ENCODE data around the gene SLC15A1.

Gene SLC15A1, protein sequence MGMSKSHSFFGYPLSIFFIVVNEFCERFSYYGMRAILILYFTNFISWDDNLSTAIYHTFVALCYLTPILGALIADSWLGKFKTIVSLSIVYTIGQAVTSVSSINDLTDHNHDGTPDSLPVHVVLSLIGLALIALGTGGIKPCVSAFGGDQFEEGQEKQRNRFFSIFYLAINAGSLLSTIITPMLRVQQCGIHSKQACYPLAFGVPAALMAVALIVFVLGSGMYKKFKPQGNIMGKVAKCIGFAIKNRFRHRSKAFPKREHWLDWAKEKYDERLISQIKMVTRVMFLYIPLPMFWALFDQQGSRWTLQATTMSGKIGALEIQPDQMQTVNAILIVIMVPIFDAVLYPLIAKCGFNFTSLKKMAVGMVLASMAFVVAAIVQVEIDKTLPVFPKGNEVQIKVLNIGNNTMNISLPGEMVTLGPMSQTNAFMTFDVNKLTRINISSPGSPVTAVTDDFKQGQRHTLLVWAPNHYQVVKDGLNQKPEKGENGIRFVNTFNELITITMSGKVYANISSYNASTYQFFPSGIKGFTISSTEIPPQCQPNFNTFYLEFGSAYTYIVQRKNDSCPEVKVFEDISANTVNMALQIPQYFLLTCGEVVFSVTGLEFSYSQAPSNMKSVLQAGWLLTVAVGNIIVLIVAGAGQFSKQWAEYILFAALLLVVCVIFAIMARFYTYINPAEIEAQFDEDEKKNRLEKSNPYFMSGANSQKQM

DNA sequence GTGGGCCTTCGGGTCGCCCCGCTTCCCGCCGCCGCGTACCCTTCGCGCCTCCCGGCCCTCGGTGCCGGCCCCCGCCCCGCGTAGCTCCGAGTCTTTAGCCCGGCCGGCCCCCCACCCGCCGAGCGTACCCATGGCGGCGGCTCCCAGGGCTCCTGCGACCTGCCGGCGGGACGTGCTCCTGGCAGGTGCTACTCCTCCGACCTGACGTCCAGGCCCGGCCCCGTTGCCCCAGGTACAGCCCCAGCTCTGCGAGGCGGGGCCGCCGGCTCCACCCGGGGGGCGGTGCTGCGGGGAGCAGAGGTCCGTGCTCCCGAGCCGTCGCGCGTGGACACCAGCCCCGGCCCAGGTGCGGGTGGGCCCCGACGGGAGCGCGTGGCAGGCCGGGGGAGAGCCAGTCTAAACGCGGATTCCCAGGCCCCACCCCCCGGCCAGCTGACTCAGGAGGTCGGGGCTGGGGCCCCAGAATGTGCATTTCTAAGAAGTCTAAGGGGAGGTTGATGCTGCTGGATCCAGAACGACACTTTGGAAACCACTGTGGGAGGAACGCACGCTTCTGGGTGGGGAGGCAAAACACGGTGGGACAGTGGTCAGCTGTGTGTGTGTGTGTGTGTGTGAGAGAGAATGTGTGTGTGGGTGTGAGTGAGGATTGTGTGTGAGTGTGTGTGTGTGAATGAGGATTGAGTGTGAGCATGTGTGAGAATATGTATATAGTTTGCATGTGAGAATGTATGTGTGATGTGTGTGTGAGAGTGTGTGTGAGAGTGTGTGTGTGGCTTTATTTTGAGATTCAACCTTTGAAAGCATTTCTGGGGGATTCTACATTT, at the start of gene SLC15A1:
TSS of gene SLC15A1 (minus strand) at position 206 of the 824 bp plus-strand sequence. CDS start at position 132, 74 bp downstream.
- no peak for DNase-seq

DNA sequence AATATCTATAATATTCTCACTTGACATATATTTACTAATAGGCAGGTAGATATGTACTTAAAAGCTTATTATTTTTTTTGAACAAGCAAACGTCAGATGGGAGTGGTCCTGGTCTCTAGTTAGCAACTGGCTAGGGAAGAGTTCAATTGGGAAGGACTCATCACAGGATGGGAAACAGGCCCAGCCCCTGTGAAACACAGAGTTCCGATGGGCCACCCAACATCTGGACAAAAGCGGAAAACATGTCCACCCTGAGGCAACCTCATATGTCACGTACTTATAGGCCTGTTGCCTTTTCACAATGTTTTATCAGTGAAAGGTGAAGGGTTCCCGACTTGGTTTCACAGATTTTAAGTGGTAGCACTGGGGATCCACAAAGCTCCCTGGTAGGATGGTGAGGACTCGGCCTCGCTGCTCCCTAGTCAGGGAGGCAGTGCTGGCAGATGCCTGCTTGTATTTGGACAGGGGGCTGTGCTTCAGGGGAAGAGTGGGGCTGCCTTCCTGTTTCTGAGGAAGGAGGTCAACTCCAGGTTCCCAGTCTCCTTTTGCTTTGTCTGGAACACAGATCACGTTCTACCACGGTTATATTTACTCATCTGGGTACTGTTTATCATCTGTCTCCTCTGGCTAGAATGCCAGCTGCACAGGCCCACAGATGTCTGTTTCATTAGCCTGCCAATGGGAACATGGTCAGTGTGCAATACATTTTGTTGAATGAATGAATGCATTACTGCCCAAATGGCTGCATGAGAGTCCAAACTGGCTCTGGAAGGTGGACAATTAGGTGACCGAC, 49.4 kb upstream of the SLC15A1 start:
- no peak for DNase-seq

DNA sequence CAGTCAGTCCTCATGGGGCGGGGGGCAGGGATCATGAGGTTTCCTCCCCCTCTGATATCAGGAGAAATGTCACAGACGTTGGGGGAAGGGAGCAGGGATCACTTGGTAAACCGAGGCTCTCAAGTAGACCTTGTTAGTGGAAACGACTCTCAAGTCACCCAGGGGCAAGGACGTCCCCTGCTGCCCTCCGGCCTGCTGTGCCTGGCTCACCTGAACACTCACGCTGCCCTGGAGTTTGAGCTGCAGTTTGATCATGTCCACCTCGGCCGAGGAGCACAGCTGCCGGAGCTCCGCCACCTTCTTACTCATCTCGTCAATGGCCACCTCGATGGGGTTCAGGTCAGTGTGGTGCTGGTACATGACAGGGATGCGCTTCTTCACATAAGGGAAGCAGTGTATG, 47.6 kb upstream of the SLC15A1 start:
- DNase-seq: no peak

DNA sequence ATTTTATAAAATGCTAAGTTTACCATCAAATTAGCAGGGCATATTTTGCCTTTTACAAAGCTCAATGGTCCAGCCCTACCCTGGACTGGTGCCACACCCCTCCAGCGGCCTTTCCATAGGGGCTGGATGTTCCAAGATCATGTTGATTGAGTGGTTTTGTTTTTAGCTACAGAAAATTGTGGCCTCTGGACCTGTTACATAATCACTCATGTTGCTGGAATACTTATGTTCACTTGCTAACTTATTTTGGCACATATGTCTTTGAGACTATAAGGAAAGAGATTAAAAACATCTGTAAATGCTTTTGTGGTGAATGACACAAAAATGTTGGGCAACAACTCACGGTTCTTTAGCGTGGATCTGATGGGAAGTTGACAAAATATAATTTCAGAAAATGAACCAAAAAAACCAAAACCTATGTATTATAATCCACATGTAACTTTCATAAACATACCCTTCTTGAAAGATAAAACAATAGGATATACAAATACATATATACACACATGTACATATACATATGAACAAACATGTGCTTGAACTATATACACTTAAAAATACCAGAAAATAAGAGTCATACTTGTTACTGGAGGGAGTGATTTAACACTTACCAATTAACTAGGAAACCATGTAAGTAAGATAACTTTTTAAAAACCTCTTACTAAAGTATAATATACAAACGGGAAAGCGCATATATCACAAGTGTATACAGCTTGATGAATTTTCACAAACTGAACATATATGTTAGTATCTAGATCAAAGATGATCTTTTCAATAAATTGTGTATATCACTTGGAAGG, 46.6 kb upstream of the SLC15A1 start:
- DNase-seq: no peak

DNA sequence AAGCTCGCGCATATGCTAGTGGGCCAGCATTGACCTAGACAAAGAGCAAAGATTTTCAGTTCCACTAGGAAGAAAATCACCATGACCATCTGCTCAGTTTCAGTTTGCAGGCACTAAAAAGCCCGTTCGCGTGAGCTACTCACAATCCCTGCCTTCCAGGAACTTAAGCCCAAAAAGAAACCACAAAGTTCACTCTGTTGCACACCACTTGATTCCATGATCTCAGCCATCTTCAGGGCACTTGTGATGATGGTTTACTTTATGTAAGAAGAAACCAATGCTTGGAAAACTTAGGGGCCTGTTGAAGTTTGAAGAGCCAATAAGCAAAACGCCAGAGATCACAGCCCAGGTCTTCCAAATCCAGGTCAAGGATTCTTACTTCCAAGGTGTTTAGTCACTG, 45.0 kb upstream of the SLC15A1 start:
- DNase-seq: no peak

DNA sequence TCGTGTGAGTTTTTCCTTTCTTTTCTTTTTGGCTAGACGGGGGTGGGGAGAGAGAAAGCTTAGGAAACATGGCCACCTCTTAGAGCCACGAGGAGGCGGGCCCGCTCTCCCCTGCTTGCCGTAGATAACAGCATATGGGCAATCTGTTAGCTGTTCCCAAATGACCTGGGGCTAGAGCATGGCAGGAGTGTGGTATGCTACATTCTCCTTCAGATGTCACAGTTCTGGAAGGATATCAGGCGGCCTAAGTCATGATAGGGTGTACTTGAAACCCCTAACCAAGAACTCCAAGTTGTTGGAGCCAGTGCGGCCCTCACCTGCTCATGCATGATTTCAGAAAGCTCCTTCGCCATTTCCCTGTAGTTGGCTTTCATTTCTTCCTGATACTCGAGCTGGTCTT, 44.3 kb upstream of the SLC15A1 start:
- no peak for DNase-seq

DNA sequence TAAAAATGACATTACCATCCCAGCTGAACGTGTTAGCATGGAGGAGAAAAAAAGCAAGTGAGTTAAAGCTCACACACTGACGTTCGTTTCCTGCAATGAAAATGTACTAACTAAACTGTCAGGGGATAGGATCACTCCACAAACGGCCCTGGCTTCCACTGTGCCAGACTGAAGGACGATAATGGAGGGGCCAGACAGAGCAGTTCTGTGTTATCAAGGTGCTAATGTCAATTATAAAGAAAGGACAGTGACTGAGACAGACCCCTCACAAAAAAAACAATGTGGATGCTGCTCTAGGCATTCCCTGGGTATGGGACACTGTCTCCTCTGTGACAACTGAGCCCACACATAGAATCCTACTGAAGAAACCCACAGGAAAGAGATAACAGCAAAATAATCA, 43.7 kb upstream of the SLC15A1 start:
- DNase-seq: no peak

DNA sequence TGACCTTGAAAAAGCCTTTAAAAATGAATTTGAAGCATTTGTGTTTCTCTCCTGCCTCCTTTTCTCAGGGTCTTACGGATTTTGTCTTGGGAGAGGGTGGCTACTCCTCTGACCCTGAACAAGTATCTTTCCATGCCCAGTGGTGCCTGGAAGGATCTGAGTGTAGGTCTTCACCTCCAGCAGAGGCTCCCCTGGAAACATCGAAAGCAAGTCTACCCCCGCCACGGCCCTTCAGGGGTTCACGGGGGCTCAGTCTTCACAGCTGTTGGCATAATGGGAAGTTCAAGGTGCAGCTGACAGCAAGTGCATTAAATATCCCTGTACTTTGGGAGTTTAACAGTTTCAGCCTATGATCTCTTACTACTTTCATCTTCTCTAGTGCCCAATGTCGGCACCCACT, 42.7 kb upstream of the SLC15A1 start:
- DNase-seq: no peak

DNA sequence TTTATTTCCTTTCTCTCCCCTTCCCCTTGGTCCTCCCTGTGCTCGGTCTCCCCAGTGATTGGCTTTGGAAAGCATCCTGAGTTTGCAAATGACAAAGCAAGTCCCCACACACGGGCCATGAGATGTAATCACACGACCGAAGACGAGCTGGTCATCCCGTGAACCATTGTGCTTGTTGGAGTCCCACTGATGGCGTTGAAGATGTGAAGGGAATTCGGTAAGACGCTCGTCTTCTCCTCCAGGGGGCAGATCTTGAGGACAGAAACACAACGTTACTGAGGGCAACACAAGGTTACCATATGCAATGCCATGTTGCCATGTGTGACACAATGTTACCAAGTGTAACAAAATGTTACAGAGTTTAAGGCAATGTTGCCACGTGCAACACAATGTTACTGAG, 42.0 kb upstream of the SLC15A1 start:
- DNase-seq: no peak

DNA sequence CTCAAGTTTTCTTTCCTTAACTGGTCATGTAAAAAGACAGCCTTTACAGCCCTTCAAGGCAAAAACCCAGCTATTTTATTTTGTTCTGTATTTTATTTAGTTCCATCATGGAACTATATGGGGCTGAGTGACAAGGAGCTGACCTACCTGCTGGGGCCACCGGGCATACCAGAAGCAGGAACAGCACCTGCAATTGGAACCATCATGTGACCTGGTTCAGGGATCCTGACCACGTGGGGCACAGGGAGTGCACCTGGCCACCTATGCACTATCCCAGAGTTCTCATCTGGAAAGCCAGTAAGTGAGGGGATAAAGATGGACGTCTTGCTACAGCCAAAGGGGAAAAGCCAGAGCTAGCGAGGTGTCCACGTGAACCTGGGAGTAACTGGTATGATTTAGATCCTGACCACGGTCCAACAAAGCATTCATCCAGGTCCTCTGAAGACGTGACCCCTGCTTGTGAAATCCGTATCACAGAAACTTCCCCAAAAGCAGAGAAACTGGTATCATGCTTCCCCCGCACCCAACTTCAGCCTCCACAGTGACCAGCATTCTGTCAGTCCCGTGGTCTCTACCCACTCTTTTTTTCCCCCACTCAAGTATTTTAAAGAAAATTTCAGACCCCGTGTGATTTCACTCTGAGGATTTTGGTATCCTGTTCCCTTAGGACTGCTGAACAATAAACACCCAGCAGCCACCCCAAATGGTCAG, 40.5 kb upstream of the SLC15A1 start:
- DNase-seq: no peak

DNA sequence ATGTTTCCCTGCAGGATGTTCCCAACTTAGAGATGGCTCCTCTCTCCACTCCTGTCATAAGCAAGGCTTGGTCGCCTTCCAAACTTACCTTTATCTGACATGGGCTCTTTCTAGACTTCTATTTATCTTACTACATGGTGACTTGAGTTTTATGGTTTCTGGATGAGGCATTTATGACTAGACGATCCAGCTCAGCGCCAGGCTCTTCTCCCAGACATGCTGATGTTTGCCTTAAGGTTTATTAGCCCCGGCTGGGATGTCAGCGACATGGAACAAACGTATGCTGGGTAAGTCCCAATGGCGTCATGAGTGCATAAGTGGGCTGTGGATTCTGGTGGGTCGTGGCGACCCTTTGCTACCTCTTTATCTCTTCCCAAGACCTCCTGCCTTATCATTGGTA, 39.8 kb upstream of the SLC15A1 start:
- no peak for DNase-seq

DNA sequence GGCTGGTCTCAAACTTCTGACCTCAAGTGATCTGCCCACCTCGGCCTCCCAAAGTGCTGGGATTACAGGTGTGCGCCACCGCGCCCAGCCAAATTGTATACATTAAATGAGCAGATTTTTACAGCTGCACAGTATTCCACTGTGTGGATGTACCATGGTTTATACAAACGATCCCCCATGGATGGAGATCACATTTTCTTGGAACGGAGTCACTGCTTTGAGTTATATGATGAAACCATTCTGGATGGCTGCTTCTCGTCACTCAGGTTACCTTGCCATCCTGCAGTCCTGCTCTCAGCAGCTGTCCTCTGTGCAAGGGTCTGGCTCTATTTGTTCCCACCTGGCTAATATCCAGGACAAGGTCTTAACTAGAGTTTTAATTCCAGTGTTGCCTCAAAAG, 39.1 kb upstream of the SLC15A1 start:
- no peak for DNase-seq

DNA sequence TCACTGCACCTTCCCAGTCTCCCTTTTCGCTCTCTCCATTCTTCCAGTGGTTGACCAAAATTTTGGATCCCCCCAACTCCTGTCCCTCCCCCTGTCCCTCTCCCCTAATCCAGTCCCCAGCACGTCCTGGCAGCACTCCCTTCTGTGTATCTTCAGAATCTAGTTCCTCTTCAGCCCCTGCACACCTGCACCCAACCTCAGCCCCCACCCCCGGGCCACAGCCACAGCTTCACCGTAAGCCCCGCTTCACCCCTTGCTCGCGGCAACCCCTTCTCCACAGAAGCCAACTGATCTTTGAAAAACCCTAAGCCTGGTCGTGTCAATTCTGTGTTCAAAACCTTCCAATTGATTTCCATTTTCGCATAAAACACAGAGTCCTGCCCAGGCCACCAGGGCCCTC, 35.5 kb upstream of the SLC15A1 start:
- DNase-seq: no peak

DNA sequence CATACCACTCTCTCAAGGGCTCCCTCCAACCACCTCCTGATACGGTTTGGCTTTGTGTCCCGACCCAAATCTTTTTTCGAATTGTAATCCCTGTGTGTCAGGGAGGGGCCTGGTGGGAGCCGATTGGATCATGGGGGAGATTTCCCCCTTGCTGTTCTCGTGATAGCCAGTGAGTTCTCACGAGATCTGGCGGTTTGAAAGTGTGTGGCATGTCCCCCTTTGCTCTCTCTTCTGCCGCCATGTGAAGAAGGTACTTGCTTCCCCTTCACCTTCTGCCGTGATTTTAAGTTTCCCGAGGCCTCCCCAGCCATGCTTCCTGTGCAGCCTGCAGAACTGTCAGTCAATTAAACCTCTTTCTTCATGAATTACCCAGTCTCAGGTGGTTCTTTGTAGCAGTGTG, 34.7 kb upstream of the SLC15A1 start:
- no peak for DNase-seq

DNA sequence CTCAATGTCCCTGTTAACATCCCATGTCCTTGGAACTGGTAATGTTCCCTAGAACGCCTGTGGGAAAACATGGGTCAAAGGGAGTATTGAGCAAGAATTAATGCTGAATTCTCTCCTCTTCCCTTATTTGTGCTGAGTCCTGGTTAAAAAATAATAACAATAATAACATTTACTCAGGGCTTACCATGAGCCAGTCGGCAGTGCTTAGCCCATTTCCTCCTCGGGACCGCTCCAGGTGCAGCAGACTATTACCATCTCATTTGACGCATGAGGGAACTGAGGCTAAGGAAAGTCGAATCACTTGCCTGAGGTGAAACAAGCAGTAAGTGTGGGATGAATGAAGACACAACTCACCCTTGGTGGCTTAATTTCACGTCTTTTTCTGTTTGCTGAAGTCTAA, 33.6 kb upstream of the SLC15A1 start:
- DNase-seq: no peak

DNA sequence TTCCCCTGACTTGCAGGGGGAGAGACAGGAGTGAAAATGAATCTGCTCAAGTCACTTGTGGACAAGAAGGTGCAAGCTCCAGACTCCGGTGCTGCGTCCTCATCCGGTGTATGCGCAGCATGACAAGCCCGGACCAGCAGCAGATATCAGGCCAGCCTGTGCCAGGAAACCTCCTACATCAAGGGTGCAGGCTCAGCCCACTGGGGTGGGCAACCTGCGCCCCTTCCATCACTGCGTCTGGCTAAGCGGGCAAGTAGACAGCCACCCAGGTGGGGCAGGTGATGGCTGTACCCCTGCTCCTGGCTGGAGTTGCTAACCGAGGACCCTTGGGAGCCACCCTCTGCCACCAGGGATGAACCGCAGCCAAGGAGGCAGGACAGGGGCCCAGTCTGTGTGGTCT, 32.9 kb upstream of the SLC15A1 start:
- DNase-seq: no peak

DNA sequence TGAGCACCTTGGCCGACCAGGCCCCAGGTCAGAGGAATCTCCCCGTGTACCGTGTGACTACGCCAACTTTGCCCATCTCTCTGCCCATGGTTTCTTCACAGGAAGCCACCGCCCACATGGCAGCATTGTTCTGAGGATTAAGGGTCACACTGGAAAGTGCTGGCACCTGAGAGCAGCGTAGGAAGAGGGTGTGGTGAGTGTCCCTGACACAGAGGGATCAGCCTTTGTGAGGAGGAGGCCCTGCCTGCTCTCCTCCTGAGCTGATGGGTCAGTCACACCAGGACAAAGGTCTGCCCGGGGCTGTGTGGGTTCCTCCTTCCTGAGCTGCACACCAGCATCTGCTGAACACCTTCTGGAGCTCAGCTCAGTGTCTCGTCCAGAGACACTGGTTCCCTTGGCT, 32.2 kb upstream of the SLC15A1 start:
- DNase-seq: no peak

DNA sequence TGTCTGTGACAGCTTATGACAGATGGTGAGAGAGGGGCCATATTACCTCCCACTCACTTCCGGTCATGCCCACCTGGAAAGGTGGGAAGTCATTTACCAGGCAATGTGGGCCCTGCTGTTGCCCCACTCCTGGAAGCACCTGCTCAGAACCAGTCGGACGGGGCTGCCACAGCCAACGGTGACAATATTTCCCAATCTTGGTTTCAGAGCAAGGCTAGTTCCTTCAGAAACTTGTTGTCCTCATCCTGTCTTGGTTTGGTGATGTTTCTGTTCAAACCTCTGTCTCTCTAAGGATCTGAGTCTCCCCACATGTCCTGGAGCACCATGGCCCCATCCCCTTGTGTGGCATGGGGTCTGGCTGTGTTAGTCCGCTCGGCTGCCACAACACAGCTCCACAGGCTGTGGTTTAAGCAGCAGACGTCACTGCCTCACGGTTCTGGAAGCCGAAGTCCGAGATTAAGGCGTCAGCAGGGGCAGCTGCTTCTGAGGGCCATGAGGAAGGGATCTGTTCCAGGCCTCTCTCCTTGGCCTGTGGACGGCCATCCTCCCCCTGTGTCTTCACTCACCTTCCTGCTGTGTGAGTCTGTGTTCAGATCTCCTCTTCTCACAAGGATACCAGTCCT, 31.5 kb upstream of the SLC15A1 start:
- no peak for DNase-seq

DNA sequence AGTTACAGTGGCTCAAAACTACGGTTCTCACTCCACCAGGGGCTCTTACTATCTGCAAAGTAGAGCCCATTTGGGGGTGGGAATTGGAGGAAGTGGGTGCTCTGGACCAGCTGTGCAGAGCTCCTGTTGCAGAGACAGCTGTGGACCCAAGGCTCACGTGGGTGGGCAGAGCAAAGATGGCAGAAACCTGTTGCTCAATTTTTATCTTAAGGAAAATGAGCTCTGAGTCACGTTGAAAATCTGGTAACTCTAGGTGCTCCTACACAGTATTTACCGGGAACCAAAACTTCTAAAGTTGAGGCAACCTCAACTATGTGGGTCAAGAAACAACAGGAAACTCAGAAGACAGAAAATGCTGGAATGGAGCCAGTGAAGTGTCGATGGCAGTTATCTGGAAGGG, 30.2 kb upstream of the SLC15A1 start:
- no peak for DNase-seq

DNA sequence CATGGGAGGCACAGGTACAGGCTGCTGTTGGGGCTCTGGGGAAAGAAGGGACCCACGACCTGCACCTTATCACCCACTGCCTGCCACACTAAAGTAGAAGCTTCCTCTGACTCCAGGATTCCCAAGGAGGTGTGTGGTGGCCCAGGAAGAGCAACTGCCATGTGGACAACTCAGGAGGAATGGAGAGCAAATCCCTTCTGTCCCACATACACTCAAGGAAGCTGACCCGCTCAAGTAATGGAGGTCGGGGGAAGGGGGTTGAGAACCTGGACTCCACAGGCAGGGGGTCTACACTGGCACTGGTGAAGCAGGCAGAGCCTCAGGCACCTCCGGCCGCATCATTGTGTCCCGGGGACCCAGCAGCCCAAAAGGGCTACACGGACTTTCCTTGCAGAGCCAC, 29.4 kb upstream of the SLC15A1 start:
- no peak for DNase-seq

DNA sequence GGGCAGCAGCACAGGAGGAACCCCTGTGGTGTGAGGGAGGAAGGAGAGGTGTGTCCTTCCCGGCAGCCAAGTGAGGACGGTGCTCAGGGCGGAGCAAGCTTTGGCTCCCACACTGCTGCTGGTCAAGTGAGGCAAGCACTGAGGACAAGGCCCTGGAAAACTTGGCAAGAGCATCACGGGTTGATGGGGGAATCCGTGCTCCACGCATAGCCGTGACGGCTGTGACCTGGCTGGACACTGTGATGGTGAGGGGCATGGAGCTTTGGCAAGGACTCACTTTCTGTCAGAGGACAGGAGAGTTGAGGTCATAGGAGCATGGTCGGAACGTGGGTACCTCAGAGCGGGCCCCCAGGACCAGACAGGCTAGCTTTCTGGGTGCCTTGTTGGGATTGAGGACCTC, 29.0 kb upstream of the SLC15A1 start:
- DNase-seq: no peak

All from GOT3 (cell line).